Smooth muscle cell (in vitro differentiated cells): ENCODE measurements around the gene ZNF511. TPM values are rescaled to one million over a fixed set of nuclear protein-coding genes. Genes with fewer than 3 reads are reported as not detected.

Experiments
- DNase-seq: peaks from one replicate; lab custom pipeline; 2025; ENCODE audit not compliant: unreplicated experiment; lab: John Stamatoyannopoulos, UW
- H2AFZ ChIP-seq: fragments of 200-600 bp; sonication (generic); 2 replicates; pipeline ENCODE4 v1.6.0; 2016; ENCODE audit warnings: antibody characterized with exemption, low read depth, mild to moderate bottlenecking
- H3F3A ChIP-seq: fragments of 200-600 bp; sonication (generic); 2 replicates; pipeline ENCODE4 v1.6.0; 2017; ENCODE audit warnings: antibody characterized with exemption, low read depth
- H3K27ac ChIP-seq: fragments of 200-600 bp; sonication (generic); 2 replicates; pipeline ENCODE4 v1.5.1; 2016; ENCODE audit warnings: low read depth, mild to moderate bottlenecking
- H3K27me3 ChIP-seq: fragments of 200-600 bp; sonication (generic); 2 replicates; pipeline ENCODE4 v1.6.1; 2016; ENCODE audit warnings: low read depth, mild to moderate bottlenecking
- H3K36me3 ChIP-seq: fragments of 200-600 bp; sonication (generic); 2 replicates; pipeline ENCODE4 v1.5.1; 2016; ENCODE audit warnings: low read depth
- H3K4me1 ChIP-seq: fragments of 200-600 bp; sonication (generic); 2 replicates; pipeline ENCODE4 v1.5.1; 2016; ENCODE audit warnings: low read depth
- H3K4me2 ChIP-seq: fragments of 200-600 bp; sonication (generic); 2 replicates; pipeline ENCODE4 v1.6.0; 2016; ENCODE audit warnings: mild to moderate bottlenecking
- H3K4me3 ChIP-seq: fragments of 200-600 bp; sonication (generic); 2 replicates; pipeline ENCODE4 v1.5.1; 2016; ENCODE audit warnings: mild to moderate bottlenecking
- H3K79me2 ChIP-seq: fragments of 200-600 bp; sonication (generic); 2 replicates; pipeline ENCODE4 v1.6.0; 2016; ENCODE audit warnings: low read depth, mild to moderate bottlenecking
- H3K9ac ChIP-seq: fragments of 200-600 bp; sonication (generic); 2 replicates; pipeline ENCODE4 v1.6.0; 2016; ENCODE audit warnings: low read depth
- H3K9me3 ChIP-seq: fragments of 200-600 bp; sonication (generic); replicated peaks from 2 replicates; pipeline ENCODE4 v1.5.1; 2016; ENCODE audit warnings: low read depth
- H4K20me1 ChIP-seq: fragments of 200-600 bp; sonication (generic); 2 replicates; pipeline ENCODE4 v1.6.0; 2016; ENCODE audit warnings: low read depth
- CTCF ChIP-seq: fragments of 200-600 bp; sonication (generic); IDR thresholded peaks from 2 replicates; pipeline ENCODE4 v1.5.1; 2017; ENCODE audit warnings: borderline replicate concordance, mild to moderate bottlenecking, antibody characterized with exemption; ENCODE audit not compliant: insufficient read depth, poor library complexity, severe bottlenecking
- WGBS: methylation state at CpG from one replicate; pipeline ENCODE4 v1.1.7; 2016; ENCODE audit warnings: low lambda C conversion rate; 5-methylcytosine and 5-hydroxymethylcytosine counted together
- polyA plus RNA-seq: library from polyadenylated mRNA; unstranded; fragments of >200 nt; fragmentation: Nextera tagmentation; extraction: Ambion mirVana; gene quantifications from 2 replicates; pipeline ENCODE4 v1.2.1, GENCODE V29; 2016
- total RNA-seq: library from RNA; depleted of rRNA; stranded (reverse); fragments of >200 nt; gene quantifications from 2 replicates; pipeline ENCODE4 v1.2.3, GENCODE V29; 2014

The ZNF511 gene
- total and polyA plus RNA-seq, 2 experiments from 2014 or later, result 20.0 to 52.3 TPM

GRCh38 chr10:133287832-133288500, 20.7 kb upstream of the ZNF511 start:
- no peak for TF ChIP-seq CTCF
- Histone ChIP-seq H3K4me3 (no peak overlapping the region), H3K27me3 (no peaks in the 10 kb centered on the region), H3K79me2 (no peaks in the 10 kb centered on the region), H3K27ac (no peak overlapping the region), H3K9me3 (no peaks in the 10 kb centered on the region), H3F3A (no peaks in the 10 kb centered on the region), H3K4me2 (no peak overlapping the region), H4K20me1 (peaks cover 12% of the 10 kb centered on the region), H2AFZ (no peak overlapping the region), H3K36me3 (peaks cover 17% of the 10 kb centered on the region), H3K4me1 (no peaks in the 10 kb centered on the region), H3K9ac (no peak overlapping the region)
- 96% methylated on average over 46 of the region's 46 CpGs for WGBS
- no peak for DNase-seq

GRCh38 chr10:133289761-133290160, 19.0 kb upstream of the ZNF511 start:
- no peaks in the 10 kb centered on the region for H3K9me3 ChIP-seq
- no peak overlapping the region for H3K27ac ChIP-seq
- peaks cover 12% of the 10 kb centered on the region for H4K20me1 ChIP-seq
- TF ChIP-seq CTCF, result no peak
- peaks cover 17% of the 10 kb centered on the region for H3K36me3 ChIP-seq
- H3K4me1 ChIP-seq, result no peaks in the 10 kb centered on the region
- H2AFZ ChIP-seq, result no peak overlapping the region
- no peak overlapping the region for H3K4me2 ChIP-seq
- no peaks in the 10 kb centered on the region for H3F3A ChIP-seq
- H3K9ac ChIP-seq, result no peak overlapping the region
- no peaks in the 10 kb centered on the region for H3K27me3 ChIP-seq
- no peaks in the 10 kb centered on the region for H3K79me2 ChIP-seq
- DNase-seq, result no peak
- no peak overlapping the region for H3K4me3 ChIP-seq
- WGBS, result 95% methylated on average over 23 of the region's 24 CpGs

- no peak for DNase-seq
- peaks cover 11% of the 10 kb centered on the region for H3K36me3 ChIP-seq
- H3K79me2 ChIP-seq, result no peaks in the 10 kb centered on the region
- H3K27me3 ChIP-seq, result no peaks in the 10 kb centered on the region
- no peaks in the 10 kb centered on the region for H3K9me3 ChIP-seq
- H4K20me1 ChIP-seq, result no peaks in the 10 kb centered on the region
- H2AFZ ChIP-seq, result no peak overlapping the region
- WGBS, result 96% methylated on average over 38 of the region's 38 CpGs
- TF ChIP-seq CTCF, result no peak
- H3K27ac ChIP-seq, result no peak overlapping the region
- H3K9ac ChIP-seq, result no peak overlapping the region
- H3F3A ChIP-seq, result no peaks in the 10 kb centered on the region
- no peak overlapping the region for H3K4me3 ChIP-seq
- no peaks in the 10 kb centered on the region for H3K4me1 ChIP-seq
- H3K4me2 ChIP-seq, result no peak overlapping the region
Observed at GRCh38 chr10:133292919-133293809, 15.6 kb upstream of the ZNF511 start.
